CD4-positive, alpha-beta T cell treated with Interleukin-10 for 1 hour (primary cell): ENCODE measurements around the gene GGCT.

ENCODE experiments used
- DNase-seq: peaks from one replicate; pipeline ENCODE4 v3.0.0-alpha.2; 2020

Gene GGCT

DNA sequence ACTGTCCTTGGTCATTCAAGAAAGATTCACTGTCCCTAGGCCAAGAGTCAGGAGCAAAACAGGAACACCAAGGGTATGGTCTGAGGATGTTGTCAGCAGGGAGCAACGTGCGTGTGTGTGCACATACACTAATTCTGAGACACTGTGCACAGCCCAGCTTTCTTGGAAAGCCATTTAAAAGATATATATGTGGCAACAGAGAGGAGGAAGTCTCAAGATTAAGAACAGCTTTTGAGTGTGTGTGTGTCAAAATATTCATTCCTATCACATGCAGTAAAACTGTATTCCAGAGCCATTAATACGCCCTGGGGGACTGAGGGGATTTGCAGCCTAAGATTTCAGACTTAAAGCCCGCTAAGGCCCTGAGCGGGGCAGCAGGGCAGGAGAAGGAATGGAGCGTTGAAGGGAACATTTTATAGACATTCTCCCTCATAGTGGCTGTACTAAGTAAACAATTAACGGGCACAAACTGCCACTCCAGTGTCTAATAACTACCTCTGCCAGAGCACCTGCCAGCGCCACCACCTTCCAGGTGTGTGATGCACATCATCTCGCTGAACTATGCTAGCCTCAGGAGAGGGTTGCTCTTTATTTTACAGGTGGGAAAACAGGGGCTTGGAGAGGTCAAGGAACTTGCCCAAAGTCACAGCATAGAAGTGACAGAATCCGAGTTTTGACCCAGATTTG, 28.0 kb downstream of the GGCT start:
- no peak for DNase-seq

DNA sequence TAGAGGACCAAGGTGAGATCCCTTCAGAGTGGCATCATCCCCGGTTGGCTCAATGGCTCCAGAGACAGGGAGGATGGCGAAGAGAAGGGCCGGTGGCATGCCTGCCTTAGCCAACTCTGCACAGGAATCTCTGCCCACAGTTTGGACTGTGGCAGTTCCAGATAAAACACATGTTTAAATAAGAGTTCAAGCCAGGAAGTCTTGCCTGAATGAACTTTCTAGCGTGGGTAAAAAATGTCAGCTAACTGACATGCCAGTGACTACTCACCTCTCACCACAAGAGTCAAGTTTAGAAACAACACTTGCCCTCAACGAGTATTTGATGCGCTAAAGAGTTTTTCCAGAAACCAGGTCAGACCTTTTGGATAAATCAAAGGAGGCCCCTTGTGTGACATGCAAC, 29.0 kb downstream of the GGCT start:
- DNase-seq = no peak

DNA sequence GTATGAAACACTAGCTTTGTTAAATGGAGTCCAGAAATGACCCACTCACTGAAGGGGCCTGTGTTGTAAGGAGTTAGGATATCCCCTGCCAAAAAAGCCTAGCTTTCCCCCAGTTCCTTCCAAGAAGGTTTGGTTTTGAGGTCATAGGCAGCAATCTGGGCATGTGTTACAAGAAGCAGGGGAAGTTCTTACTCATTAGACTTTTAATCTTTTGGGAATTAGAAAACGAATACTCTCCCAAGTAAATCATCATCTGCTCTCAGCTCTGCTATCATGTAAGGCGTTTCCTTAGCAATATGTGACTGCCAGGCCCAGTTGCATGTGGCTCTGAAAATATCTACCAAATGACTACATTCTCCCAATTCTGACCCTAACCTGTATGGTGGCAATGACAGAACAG, 29.7 kb downstream of the GGCT start:
- DNase-seq = no peak

DNA sequence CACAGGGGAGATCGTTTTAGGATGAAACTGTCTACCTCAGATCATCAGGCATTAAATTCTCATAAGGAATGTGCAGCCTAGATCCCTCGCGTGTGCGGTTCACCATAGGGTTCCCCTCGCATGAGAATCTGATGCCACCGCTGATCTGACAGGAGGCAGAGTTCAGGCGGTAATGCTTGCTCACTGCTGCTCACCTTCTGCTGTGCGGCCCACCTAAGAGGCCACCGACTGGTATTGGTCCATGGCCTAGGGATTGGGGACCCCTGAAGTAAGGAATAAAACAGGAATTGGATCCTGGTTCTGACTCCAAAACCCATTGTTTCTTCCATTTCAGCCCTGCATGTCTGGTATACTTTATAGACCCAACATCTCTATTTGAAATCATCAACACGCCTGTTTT, 30.1 kb downstream of the GGCT start:
- DNase-seq = no peak

DNA sequence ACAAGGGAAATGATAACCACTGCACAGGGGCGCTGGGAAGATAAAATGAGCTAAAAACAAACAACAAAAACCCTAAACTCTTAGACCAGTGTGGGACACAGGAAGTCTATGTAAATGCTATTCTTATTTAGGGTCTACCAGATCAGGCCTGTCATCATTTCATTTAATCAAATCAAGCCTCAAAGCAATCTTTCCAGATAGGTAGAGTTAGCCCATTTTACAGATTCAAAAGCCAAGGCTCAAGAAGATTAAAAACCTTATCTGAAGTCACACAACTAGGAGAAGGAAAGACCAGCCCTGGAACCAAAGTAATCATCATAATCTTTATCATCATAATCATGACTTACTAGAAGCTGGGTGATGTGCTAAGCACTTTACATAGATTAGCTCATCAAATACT, 30.7 kb downstream of the GGCT start:
- no peak for DNase-seq

DNA sequence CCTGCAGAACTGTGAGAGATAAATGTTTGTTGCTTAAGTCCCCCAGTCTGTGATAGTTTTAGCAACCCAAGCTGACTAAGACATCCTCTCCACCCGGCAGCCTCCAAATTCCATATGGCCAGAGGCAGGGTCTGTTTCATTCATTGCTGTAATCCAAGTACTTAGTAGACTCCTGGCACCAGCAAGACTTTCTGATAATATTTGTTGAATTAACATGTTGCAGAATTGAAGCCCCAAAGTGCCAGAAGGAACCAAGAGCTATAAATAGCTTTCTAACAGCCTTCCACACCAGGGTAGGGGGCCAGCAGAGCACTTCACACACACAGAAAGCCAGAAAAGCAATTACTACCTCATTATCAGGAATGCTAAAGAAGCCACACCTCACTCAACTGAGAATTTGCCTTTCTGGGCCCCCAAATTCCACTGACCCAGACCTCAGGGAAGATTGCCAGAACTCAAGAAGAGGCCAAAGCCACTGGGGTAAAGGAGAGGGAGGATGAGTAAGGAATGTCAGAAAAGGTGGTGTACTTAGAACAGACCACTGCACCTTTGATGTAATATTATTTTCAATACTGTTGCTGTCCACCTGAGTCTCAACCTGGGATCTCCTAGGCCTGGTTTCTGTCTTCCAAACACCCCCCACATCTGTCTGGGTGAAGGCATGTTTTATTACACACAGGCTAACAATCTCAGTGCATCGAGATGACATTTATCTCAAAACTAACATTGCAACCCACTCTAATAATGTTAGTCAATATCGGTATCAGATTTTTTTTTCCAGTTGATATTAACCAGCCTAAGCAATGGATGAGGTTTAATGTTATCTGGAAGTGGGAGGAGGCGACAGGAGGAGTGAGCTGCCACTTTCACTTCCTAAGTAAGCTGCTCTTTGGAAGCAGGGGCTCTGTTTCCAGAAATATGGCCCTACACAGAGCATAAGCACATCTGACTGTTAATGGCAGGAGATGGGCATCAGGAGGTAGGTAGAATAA, 31.5 kb downstream of the GGCT start:
- no peak for DNase-seq

DNA sequence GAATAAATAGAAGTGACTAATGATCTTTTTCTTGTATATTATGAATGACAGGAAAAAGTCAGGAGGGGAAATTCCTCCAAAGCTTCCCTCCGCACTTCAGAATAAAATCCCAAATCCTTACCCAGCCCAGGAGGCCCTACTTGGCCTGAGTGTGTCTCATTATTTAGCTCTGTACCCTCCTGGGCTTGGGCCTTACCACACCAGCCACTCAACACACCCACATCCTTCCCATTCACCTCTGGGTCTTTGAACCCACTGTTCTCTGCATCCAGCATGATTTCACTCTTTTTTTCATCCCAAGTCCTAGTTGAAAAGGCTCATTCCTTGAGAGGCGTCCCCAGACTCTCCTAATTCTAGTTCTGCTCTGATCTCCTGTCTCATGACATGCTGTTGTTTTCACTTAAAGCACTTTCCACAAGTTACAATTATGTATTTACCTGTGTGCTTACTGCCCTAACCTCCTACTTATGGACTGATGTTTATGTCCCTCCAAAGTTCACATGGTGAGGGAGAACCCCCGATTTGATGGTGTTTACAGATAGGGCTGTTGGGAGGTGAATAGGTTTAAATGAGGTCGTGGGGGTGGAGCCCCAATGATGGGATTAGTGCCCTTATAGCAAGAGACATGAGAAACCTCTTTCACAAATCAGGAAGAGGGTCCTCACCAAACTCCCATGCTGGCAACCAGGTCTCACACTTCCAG, 32.4 kb downstream of the GGCT start:
- DNase-seq = no peak

DNA sequence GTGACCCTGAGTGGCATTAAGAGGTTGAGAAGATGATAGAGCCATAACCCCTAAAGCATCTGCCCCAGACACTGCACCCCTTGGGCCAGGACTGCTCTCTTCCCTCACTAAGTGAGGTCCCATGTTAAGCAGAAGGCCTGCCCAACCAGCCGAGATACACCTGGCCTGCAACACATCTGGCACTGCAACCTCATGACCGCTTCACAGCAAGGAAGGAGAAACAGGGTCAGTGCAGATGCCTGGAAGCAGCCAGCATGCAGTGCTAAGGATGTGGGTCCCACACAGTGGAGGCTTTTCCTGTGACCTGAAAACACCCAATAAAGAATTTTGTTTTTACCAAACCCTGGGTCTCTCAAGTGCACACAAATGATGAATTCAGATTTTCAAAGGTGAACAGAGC, 33.4 kb downstream of the GGCT start:
- DNase-seq = no peak

DNA sequence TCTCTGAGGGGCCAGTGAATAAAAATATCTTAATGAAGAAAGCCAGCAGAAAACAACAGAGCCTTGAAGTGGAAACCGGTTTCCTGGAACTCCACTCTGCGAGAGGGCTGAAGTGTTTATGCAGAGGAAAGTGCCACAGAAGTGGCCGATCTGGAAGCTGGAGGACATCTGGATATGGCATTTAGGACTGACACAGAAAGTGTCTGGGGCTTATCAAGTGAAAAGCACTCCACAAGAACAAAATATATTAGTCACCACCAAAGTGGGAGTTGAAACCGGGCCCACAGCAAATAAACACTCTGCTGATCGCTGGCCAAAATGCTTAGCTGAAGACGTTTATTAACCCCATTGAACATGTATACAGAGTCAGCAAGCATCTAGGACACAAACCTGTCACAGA, 33.9 kb downstream of the GGCT start:
- DNase-seq = no peak

DNA sequence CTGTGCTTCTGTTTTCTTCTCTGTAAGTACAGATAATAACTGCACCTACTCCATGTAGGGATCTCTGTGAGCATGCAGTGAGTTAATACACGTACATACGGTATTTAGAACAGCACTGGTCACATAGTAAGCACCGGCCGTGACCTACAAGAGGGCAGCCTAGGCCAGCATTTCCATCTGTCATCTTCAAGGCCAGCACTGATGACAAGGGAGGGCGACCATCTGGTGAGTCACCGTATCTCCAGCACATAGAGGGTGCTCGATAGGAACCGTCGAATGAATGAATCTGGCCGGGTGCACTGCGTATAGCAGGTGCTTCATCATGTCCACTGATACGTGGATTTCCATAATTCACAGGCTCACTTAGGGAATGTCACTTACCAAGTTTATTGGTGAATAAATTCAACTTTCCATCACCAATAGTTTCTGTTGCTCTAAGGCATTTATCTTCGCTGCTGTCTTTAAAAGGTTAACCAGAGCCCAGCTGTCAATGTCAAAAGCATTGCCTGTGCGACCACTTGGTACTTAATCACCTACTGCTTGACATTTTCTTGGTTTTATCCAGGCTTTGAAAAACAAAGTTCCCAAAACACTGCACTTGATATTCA, 34.4 kb downstream of the GGCT start:
- DNase-seq = no peak

DNA sequence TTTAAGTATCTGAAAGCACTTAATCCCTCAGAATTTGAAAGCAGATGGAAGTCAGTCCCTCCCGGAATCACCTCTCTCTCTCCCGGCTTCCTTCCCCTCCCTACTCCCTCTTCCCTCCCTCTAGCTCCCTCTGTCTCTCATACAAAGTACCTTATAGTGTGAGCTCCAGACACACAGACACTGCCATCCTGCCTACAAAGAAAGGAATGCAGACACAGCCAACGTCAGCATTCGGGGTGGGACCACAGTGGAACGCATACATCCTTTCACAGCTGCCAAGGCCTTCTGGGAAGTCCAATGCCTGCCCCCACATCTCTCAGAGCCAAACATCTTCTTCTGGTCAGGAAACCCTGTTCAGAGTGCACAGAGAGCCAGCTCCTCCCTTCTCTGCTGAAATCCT, 35.3 kb downstream of the GGCT start:
- no peak for DNase-seq

DNA sequence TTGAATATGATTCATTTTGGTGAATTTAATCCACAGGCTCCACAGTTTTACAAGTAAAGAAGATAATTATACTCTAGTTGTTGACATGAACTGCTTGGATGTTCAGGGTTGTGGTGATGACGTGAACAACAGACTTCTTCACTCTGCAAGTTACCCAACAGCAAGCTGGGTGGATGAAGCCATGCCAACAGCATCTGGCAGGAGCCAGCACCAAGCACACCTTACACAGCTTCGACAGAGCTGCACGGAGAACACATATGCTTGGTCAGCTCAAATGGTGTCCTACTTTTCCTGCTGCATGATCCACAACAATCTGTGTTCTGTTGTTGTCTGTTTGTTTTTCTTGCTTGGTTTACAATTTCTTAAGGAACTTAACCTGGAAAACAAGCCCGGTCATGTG, 35.8 kb downstream of the GGCT start:
- no peak for DNase-seq

DNA sequence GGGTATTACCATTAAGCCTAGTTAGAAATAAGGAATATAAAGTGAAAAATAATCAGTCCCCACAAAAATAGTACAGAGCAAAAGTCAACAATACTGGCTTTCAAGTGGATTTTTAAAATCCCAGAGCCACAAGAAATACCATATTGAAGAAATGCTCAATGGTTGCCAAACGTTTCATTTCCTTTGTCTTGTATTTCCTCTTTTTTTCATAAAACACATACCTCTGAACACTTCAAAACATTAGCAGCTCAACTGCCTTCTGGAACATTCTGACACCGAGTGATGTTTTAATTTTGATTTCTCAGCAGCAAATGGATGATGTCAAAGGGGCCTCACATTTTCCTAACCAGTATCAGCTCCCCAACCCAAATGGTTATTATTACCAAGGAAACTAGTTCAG, 36.6 kb downstream of the GGCT start:
- DNase-seq = no peak

DNA sequence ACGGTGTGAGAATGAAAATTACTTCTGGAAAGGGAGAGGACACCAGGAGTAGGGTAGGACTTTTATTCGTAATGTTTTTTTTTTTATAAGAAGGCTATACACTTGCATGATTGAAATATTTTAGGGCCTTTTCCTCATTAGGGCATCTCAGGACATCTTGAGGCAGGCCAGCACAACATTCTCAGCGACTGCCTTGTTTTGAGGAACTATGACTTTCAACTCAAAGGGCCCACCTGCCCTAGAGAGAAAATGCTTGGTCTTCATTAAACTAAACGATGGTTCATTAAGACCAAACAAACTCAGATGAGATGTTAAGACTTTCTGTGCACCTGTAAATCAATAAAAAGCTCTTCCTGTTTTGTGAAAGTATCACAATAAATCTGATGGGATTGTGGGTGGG, 37.4 kb downstream of the GGCT start:
- DNase-seq = no peak

DNA sequence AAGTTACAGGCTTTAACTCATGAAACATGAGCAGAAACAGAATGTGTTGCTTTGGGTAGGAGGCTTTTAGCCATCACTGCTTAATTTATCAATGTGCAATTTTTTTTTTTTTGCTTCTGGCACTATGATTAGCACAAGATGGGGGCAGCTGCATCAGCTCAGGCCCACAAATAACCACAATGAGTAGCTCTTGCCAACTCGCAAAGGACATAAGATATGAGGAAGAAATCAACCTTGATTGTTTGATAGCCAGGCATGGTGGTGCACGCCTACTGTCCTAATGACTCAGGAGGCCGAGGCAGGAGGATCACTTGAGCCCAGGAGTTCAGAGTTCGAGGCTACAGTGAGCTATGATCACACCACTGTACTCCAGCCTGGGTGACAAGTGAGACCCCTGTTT, 38.4 kb downstream of the GGCT start:
- DNase-seq = no peak

DNA sequence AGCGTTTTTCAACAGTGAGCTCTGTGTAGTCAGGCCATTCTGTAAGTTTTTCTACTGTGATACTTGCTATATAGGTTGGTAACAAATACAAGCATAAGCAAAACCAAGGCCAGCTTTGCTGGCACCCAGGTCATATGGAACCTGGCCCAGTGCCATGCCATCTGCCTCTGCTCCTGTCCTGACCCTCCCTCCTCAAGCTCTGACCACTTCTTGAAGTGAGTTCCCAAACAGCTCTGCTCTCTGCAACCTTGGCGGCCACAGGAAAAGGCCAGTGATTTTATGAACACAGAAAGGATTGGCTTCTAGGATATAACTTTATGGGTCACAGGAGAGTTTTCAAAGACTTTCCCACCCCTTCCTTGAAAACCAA, 38.8 kb downstream of the GGCT start:
- DNase-seq = no peak

DNA sequence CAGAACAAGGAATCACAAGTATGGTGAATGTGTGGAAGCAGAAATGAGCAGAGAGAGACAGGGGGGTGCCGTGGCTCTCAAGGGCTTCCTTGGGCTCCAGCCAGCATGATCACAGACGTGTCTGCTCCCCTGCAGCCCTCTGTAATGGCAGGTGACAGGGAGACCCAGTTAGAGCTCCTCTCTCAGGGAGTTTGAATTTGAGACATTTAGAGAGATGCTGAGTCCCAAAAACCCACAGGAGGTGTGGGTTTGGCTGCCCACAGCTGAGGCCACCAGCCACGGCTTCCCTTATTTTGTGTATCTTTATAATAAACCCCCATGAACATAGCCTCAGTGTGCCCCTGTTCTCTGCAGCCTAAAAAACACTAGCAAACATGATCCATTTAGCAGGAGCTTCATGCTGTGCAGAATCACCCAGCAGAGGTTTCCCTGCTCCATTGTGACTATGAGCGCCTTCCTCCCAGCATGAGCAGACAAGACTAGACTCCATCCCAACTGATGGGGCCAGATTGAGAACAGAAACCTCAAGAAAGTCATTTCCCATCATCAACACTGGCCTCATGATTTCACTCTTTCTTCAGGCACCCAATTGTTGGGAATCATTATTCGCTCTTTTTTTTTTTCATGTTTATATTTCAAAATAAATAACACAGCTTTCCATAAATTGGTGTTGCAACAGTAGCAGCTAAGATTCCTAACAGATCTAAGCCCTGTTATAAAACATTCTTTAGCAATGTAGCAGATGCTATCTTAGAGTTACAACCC, 39.4 kb downstream of the GGCT start:
- DNase-seq = no peak

DNA sequence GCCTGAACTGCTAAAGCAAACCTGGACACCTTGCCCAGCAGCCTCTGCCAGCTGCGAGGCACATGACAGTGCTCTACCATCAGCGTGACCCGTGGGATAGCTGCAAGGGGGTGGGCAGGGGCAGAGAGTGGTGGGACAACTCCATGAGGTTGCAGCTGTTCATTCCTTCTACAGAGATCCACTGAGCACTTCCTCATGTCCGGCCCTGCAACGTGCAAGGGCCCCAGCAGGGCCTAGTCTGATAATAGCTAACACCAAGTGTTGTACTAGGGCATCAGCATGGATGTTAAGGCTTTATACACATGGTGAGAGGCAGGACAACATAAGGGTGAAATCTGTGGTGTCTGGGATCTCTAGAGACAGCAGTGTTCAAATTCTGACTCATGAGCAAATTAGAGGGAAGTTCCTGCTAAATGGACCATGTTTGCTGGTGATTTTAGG, 40.4 kb downstream of the GGCT start:
- DNase-seq = no peak

DNA sequence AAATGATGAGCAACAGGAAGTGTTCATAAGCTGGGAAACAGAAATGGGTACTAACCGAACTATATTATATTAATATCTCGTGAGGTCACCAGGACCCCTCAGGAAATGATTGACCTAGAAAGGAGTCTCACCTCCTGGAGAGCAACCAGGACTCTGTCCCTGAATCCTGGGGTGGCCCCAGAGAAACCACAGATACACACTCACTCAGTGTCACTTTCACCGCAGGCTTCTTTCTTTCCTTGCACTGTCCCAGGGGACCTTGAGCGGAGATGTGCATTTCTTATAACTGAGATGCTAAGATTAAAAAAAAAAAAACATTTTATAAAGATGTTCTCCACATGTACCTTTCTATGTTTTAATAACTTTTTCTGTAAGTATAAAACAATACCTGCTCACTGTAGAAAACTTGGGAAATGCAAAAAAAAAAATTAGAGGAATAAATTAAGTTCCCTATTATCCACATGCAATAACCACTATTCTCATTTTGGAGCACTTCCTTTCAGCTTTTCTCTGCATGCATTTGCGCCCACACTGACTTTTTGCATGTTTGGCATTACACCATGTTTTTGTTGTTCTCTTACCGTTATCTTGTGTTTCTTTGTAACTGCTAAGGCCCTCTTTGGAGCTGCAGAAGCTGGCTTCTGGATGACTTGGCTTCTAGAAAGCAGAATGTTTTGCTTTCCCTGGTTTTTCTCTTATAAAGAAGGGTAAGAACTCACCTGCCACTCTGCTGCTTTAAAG, 41.1 kb downstream of the GGCT start:
- no peak for DNase-seq

DNA sequence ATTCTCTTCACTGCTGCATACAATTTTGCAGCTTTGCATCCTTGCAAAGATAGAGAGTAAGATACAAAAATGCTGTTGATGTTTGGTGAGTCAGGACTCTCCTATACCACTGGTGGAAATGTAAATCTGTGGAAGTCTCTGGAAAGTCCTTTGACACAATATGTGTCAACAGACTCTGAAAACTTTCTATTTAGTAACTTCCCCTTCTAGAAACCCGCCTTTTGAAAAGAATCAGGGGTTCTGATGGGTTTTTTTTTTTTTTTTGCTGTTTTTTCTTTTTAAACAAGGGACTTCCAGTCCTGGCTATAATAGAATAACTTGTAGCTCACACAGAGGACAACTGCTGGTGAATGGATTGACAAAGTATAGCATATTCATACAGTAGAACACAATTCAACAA, 42.5 kb downstream of the GGCT start:
- DNase-seq = no peak

DNA sequence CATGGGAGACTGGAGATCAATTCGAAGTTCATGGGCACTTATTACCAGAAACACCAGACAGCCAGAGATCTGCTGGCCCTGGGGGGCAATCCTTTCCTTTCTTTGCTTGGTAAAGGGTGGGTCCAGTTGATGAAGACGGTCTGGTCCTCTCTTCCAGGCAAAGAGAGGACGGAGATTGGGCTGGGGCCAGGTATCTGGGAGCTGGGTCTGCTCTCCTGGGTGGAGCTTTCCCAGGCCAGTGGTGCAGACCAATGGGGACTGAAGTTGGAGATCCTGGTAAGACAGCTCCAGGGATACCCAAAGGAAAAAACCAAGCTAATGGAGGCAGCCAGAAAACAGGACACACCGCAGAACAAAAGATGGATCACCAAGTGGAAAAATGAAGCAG, 44.4 kb downstream of the GGCT start:
- no peak for DNase-seq
